ENCODE results near the gene TNFRSF12A.

The TNFRSF12A gene

DNA sequence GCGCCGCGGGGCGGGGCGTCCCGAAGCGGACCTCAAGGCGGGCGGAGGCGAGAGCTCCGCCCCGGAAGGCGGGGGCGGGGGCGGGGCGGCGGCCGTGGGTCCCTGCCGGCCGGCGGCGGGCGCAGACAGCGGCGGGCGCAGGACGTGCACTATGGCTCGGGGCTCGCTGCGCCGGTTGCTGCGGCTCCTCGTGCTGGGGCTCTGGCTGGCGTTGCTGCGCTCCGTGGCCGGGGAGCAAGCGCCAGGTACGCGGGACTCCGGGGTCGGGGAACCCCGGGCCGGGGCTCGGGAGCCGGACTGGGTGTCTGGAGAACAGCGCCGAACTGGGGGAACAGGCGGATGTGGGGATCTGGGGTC lies at the start of gene TNFRSF12A:
TSS of gene TNFRSF12A (plus strand) at position 122 of the 357 bp plus-strand sequence. CDS start at position 152, 30 bp downstream.
- TF ChIP-seq GATA2 (IDR thresholded peaks at IDR 0.05; ENCODE audit: low read depth, low read length) = no peak
- TF ChIP-seq GATA3 (IDR thresholded peaks at IDR 0.05; ENCODE audit: low read depth, low read length) = no peak

GRCh38 chr16:2970563-2970962 lies 49.6 kb upstream of the TNFRSF12A start:
- TF ChIP-seq GATA3 (IDR thresholded peaks at IDR 0.05; ENCODE audit: low read depth, low read length) = no peak
- no peak for TF ChIP-seq GATA2 (IDR thresholded peaks at IDR 0.05; ENCODE audit: low read depth, low read length)

DNA sequence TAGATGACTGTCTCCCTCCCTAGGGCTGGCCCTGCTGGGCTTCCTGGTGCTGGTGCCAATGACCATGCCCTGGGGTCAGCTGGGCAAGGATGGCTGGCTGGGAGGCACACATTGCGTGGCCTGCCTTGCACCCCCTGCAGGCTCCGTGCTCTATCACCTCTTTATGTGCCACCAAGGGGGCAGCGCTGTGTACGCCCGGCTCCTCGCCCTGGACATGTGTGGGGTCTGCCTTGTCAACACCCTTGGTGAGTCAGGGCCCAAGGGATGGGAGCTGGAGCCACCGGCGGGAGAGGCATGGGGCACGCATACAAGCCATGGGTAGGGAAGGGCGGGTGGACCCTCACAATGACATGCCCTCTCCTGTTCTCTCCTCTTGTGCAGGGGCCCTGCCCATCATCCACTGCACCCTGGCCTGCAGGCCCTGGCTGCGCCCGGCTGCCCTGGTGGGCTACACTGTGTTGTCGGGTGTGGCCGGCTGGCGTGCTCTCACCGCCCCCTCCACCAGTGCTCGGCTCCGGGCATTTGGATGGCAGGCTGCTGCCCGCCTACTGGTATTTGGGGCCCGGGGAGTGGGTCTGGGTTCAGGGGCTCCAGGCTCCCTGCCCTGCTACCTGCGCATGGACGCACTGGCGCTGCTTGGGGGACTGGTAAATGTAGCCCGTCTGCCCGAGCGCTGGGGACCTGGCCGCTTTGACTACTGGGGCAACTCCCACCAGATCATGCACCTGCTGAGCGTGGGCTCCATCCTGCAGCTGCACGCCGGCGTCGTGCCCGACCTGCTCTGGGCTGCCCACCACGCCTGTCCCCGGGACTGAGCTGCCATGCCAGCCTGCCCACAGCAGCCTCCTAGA lies 48.8 kb upstream of the TNFRSF12A start:
- TF ChIP-seq GATA3 (IDR thresholded peaks at IDR 0.05; ENCODE audit: low read depth, low read length) (no peak), GATA2 (IDR thresholded peaks at IDR 0.05; ENCODE audit: low read depth, low read length) (no peak)

GRCh38 chr16:2971985-2972784 lies 48.0 kb upstream of the TNFRSF12A start:
- TF ChIP-seq GATA2 (IDR thresholded peaks at IDR 0.05; ENCODE audit: low read depth, low read length) = no peak
- TF ChIP-seq GATA3 (IDR thresholded peaks at IDR 0.05; ENCODE audit: low read depth, low read length) = no peak

DNA sequence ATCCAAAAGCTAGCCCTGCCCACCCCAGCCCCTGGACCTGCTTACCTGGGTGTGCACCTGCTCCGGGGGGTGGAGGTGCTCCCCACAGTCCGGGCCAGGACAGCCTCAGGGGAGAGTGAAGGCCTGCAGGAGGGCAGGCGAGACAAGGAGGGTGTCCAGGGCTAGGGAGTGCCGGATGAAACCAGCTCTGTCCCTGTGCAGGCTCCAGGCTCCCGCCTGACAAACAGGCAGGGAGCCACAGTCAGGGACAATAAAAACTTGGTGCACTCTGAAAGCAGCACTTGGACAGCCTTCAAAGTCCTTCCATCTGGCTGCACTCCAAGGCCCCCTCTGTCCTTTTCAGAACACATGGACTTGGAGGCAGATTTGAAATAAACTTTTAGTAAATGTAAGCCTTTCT lies 47.1 kb upstream of the TNFRSF12A start:
- no peak for TF ChIP-seq GATA2 (IDR thresholded peaks at IDR 0.05; ENCODE audit: low read depth, low read length)
- no peak for TF ChIP-seq GATA3 (IDR thresholded peaks at IDR 0.05; ENCODE audit: low read depth, low read length)

GRCh38 chr16:2973605-2974318 lies 46.4 kb upstream of the TNFRSF12A start:
- TF ChIP-seq GATA3 (IDR thresholded peaks at IDR 0.05; ENCODE audit: low read depth, low read length) = no peak
- TF ChIP-seq GATA2 (IDR thresholded peaks at IDR 0.05; ENCODE audit: low read depth, low read length) = no peak

GRCh38 chr16:2974319-2975056 lies 45.7 kb upstream of the TNFRSF12A start:
- TF ChIP-seq GATA2 (IDR thresholded peaks at IDR 0.05; ENCODE audit: low read depth, low read length) (no peak), GATA3 (IDR thresholded peaks at IDR 0.05; ENCODE audit: low read depth, low read length) (no peak)

DNA sequence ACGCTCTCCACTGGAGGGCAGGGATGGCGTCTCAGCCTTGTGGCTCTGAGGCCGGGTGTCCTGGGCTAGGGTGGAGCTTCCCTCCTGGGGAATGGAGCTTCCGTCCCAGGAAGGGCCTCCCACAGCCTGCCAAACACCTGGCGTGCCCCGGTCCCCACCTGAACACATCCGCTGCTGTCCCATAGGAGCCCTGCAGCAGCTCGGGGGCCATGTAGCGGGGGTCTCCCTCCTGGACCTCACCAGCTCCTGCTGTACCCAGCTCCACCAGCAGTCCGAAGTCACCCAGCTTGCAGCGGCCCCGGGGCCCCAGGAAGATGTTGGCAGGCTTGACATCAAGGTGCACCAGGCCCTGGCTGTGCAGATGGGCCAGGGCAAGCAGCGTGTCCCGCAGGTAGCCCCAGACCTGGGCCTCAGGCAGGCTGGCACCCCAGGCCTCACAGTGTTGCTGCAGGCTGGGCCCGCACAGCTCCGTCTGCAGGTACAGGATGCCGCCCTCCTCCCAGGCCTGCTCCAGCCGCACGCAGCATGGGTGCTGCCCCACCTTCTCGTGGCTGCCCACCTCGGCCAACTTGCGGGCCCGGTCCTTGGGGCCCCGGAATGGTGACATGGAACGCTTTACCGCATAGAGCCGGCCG lies 44.9 kb upstream of the TNFRSF12A start:
- TF ChIP-seq GATA3 (IDR thresholded peaks at IDR 0.05; ENCODE audit: low read depth, low read length) (no peak), GATA2 (IDR thresholded peaks at IDR 0.05; ENCODE audit: low read depth, low read length) (no peak)

DNA sequence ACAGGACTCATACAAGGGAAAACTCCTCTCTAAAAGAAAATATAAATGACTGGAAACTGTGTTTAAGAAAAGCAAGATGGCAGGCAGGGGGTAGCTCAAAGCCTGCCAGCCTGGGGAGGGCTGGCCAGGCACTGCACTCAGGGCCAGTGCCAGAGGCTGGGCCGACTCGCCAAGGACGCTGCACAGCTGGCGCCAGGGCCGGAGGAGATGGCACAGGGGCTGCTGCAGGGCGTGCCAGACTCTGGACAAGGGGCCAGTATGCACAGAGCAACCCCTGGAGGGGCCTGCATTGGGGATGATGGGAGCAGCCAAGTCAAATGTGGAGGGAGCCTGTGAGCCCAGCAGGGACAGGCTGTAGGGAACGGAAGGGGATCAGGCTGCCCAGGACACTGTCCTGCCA lies 44.0 kb upstream of the TNFRSF12A start:
- no peak for TF ChIP-seq GATA2 (IDR thresholded peaks at IDR 0.05; ENCODE audit: low read depth, low read length)
- no peak for TF ChIP-seq GATA3 (IDR thresholded peaks at IDR 0.05; ENCODE audit: low read depth, low read length)

DNA sequence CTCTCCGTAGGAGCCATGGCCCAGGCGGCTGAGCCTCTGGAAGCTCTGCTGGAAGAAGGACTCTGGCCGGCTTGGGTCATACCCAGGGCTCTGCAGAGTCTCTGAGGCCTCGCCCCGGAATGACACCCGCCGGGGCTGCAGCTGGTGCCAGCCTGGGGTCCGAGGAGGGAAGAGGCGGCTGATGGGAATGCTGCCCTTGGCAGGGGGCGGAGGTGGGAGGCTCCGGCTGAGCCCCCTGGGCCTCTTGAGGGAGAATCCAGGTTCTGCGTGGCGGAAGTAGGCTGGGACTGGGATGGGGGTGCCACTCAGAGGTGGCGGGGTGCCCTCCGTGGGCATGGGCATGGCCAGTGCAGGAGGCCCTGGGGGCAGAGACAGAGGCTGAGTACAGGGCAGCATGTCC lies 43.5 kb upstream of the TNFRSF12A start:
- no peak for TF ChIP-seq GATA3 (IDR thresholded peaks at IDR 0.05; ENCODE audit: low read depth, low read length)
- no peak for TF ChIP-seq GATA2 (IDR thresholded peaks at IDR 0.05; ENCODE audit: low read depth, low read length)

DNA sequence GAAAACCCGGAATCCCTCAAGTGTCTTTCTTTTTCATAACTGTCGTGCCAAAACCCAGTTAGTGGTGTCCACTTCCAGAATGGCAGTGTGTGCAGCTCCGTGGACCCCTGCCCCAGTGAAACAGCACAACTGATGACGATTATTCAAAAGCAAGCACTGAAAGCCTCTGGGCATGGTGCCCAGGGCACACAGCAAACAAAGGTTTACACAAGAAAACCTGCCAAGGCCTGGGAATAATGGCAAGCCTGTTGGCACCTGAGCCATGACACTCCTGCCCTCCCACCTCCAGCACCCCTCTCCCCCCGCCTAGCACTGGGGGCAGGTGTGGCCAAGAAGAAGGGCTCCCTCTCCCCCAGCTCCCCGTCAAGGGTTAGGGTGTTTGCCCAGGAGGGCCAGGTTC lies 42.7 kb upstream of the TNFRSF12A start:
- TF ChIP-seq GATA3 (IDR thresholded peaks at IDR 0.05; ENCODE audit: low read depth, low read length) = no peak
- no peak for TF ChIP-seq GATA2 (IDR thresholded peaks at IDR 0.05; ENCODE audit: low read depth, low read length)

GRCh38 chr16:2979669-2980226 lies 40.4 kb upstream of the TNFRSF12A start:
- TF ChIP-seq GATA3 (IDR thresholded peaks at IDR 0.05; ENCODE audit: low read depth, low read length) = no peak
- no peak for TF ChIP-seq GATA2 (IDR thresholded peaks at IDR 0.05; ENCODE audit: low read depth, low read length)

All from SH-SY5Y (cell line).